NCI-H2227 treated with DMSO at 0.1 percent for 48 hours (cell line): ENCODE data around the gene MDK.

Experiments used
- DNase-seq: peaks from one replicate; lab custom pipeline; 2025; lab: John Stamatoyannopoulos, UW

The MDK gene

DNA sequence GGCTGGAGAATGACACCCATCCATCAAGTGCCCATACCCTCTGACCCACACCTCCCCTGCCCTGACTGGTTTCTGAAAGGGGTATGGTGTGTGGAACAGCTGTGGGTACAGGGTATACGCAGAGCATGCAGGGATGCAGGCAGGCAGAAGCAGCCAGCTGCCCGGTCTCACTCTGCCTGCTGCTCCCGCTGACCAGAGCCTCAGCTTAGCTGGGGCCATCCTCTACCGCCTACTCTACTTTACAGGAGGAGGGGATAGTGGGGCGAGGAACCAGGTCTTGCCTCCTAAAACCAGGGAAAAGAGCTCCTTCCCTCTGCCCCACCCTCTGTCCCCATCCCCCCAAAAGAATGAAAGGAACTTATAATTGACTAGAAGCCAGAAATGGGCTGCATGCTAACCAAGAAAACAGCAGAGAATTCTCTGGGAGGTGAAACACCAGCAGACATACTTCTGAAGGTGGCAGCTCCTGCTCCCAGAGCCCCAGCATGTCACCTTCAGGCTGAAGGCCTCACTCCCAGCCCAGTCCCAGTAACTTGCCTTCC, 23.1 kb downstream of the MDK start:
- DNase-seq: no peak

DNA sequence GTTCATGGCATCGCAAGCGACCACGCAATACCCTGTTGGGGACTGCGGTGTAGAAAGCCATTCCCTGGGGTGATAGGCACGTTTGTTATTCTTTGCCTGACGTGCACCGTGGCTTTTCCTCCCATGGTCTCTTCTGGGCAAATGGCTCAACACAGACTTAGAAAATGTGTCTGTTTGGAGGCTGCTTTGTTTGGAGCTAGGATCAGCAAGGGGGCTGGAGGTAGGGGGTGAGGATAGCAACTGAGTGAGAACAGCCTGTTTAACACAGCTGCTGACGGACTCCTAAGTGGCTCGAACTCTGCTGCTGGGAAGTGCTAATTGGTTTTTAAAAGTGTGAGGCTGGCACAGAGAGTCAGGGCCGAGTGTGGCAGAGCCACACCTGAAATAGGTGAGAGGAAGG, 26.2 kb downstream of the MDK start:
- DNase-seq: no peak

DNA sequence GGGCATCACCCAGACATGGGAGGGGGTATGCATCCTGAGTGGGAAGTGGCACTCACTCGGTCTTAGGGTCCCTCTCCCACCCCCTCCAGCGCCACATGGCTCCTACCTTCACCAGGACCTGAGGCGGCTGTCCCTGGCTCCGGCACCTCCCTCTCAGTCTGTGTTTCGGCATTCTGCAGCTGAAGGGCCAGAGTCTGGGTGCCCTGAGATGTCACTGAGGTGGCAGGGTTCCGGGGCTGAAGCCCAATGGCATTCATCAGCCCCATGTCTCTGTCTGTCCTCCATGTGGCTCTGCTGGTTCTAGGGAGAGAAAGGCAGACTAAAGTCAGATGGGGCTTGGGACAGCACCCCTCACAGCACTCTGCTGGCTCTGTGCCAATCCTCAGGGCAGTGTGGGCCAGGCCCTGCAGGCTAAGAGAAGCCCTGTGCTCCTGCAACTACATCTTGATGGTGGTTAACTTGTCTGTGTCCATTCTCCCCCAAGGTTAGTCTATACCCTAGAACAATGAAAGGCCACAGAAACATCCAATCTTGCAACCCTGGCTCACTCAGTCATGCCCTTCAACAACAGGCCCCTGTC, 27.0 kb downstream of the MDK start:
- no peak for DNase-seq

DNA sequence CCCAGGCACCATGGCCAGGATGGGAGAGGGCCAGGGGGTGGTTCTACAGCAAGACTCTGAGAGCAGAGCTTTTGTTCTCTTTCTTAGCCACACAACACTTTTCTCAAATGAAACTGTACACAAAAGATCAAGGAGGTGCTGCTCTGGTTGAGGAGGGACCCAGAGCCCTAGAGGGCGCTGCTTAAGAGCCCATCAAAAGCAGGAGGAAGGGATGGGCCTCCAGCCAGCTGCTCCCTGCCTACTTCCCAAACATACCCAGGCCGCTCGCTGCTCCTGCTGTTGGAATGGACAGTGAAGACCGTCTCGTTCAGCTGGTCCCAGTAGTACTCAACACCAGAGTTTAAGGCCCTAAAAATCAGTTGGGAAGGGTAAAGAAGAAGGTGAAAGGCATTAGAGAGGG, 28.6 kb downstream of the MDK start:
- no peak for DNase-seq

DNA sequence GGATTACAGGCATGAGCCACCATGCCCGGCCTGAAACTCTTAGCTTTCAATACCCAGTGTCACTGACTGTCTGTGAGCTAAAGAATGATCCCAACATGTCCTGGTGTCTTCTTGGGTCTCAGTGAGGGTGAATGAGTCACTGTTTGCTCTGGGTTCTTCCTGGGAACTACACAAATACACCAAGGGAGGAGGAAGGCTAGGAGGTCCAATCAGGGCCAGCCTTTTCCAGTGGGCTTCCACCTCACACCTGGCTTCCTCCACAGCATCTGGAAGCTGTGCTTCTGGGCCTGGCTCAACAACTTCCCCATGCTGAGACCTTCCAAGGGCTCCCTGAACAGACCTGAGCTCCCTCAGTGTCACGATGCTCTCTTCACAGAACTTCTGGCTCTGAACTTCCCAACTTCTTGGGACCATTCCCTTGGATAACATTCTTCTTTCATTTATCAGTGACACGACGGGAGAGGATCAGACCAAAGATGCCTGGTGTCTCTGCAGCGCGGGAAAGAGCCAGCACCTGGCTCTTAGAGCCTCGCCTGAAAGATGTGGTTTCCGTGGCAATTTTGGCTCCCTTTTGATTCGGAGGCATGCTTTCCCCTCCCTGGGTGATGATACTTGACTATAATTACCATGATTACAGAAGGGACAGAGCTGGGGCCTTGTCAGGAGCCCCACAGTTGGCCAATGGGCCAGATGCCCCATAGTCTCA, 32.4 kb downstream of the MDK start:
- DNase-seq: peak; percentile 81

DNA sequence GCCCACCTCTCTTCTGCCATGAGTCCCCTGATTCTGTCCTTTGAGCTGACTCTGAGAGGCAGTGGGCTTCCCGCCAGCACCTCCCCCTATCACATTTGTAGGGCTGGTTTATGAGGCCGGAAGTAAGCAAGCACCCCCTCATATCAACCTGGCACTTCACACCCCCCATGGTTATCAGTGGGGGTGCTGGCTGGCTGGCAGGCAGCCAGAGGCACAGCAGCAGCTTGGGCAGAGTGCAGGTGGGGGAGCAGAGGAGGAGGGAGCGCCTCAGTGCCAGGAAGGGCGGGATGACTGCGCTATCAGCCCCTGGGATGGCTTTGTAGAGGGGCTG, 33.0 kb downstream of the MDK start:
- peak; percentile 81 for DNase-seq

DNA sequence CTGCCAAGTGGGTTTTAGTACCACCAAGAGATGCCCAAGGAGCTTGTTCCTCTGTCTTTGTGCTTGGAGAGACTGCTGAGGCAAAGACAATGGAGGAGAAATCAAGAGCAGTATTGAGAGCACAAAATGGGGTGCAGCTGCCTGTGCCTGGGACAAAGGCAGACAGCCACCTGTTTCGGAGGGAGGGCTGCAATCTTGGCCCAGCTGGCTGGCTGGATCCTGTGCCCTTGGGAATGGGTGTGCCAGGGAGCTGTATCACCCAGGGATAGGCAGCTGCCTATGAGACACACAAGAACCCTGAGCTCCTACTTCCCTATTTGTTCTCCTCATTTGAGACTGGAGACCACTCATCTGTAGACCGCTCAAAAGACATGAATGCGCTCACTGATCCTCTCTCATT, 33.4 kb downstream of the MDK start:
- no peak for DNase-seq

DNA sequence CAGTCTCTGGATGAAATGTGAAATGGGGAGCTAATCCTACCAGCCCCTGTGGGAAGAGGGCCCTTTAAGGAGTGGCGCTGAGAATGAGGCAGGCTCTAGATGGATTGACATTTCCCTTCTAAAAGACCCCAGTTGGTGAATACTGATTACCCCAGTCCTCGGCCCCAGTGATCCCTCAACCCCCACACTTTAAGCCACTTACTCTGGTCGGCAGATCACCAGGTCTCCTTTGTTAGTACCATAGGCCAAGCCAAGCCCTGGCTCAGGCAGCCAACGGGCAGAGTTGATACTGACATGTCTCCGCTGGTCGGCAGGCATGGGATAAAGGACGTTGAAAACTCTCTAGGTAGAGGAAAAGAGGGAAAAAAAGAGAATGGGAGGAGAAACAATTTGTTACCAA, 36.2 kb downstream of the MDK start:
- DNase-seq: no peak

DNA sequence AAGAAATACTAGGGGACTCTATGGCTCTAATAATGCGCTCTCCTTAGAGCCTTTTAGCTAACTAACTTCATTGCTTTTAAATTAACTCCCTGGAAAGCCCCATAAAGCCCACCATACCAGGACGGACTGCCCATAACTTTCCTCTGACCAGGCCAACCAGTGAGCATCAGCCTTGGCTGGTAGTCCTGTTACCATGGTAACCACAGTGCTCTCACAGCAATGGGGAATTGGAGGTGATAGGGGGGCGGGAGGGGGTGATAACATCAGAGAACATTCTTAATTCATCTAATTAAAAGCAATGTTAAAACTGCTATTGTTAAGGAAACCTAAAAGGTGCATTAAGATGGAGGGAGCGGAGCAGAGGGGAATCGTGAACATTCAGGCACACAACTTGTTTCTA, 37.3 kb downstream of the MDK start:
- no peak for DNase-seq

DNA sequence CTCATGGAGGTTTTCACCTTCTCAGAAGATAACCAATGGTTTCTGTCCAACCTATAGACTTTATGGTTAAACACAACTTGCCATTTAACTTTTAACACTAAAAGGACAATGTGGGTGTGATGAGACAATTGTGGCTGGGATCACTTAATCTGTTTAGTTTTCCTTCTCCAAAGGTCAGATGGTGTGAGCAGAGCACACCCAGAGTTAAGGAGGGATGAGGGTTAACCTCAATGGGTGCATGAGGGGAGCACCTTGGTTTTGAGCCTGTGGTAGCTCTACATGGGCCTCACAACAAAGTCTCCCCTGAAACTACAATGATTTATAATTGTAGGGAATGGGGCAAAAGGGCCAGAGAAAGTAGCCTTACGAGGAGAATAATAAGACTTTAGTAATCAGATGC, 39.0 kb downstream of the MDK start:
- no peak for DNase-seq

DNA sequence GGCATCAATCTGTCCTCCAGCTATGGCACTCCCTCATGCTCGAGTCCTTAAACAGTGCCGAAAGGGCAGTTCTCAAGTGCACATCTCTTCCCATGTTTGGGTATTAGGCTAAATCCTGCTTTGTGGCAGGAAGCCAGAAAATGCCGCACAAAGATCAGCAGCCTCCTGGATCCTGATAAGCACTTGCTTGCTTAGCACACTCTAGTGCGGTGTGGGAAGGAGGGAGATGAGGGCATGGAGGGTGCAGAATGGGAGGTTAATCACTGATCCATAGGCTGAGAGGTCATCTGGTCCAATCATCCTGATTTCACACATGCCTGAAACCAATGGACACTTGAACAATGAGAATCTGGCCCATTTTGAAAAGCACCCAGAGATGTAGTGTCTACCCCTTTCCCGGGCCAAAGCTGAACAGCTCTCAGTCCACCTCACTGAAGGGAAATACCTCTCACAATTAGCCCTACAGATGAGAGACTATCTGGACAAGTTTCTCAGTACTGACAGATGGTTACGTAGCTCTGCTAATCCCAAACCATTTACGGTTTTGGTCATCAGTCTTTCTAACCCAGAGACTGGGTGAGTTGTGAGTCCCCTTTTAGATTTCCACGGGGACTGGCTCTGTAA, 39.9 kb downstream of the MDK start:
- DNase-seq: no peak

DNA sequence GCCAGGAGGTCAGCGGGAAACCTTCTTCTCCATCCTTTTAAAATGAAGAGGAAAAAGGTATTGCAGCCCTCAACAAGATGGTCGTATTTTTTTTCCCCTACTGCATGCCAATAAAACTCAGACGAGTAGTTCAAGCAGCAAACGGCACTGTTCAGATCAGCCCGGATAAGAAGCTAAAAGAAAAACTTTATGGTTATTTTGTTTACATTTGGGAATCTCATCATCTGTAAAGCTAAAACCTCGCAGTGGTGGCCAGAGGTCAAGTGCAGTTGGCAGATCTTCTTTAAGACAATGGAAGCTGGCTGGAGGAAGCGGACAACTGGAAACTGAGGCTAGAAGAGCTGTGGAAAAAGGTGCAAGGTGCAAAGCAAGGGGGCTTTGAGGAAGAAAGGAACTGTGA, 41.1 kb downstream of the MDK start:
- DNase-seq: no peak

DNA sequence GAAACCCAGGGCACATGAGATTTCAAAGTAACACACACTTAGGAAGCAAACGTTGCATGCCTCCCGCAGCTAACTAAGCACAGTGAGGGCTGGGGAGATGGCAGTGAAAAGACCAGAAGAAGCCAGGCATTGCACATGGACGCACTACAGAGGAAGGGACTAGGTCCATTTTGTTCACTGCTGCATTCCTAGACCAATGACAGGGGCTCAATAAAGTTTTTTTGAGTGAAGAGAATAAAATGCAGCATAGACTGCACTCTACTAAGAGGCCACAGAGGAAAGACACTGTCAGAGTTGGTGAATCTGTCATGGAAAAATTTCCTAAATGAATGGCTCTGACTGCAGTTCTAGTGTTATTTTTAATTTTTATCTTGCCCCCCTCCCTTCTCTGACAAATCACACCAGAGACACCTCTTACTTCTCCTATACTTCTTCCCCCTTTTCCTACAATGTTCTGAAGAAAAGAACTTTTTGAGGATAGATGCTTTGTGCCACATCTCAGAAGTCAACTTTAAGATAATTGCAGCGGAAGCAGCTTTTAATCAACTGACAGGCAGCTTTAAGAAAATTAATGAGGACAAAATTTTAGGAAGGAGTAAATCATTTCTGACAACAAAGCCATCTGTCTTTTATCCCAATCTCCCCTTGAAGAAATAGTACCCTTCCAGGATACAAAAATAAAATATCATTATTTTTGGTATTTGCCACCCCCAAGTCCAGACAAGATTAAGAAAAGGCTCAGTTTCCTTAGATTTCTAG, 44.9 kb downstream of the MDK start:
- DNase-seq: no peak

DNA sequence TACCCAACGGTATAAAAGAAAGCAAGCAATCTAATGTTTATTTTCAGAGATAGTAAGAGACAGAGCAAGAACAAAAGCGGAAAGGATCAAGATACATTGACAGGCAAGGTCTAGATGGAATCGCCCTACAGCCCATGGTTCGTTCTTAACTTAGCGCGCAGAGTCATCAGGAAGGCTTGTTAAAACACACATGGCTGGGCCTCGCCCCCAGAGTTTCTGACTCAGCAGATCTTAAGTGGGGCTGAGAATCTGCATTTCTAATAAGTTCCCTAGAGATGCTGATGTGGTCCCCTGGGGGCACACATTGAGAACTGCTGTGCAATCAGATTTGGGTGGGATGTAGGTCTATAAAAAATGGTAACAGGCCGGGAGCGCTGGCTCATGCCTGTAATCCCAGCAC, 45.9 kb downstream of the MDK start:
- DNase-seq: no peak

DNA sequence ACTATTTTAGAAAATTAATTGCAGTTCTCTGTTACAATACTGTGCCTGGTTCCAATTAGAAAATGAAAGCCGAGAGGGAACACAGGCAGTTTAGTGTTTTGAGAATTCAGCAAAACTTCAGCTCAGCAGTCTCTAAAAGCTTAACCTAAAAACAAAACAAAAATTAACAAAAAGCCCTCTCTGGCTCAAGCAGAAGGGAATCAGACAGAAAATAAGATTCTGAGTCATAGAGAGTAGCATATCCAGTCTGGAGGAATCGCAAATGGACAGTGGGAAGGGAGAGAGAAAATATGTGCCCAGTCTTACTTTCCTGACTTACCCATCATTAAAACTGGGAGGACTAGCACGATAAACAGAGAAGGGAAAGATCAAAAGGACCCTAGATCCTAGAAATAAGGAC, 48.2 kb downstream of the MDK start:
- DNase-seq: no peak

DNA sequence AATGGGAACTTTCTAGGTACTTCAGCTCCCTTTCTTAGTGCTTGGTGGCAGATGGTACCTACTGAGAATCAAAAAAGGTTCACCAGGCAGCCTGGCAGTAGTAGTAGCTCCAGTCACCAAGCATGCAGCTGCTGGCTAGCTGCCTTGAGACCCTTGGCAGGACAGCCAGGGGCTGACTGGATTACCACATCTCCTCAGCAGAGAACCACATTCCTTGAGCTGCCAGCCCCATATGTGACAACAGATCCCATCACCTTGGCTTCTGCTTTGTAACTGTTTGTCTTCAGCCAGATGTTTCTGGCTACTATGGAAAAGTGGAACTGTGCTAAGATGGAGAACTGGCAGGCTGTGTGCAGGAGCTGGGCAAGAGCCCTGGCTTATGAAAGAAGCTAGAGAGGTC, 49.7 kb downstream of the MDK start:
- DNase-seq: no peak
